ENCODE results near the gene GRB2. TPM values are rescaled to one million over a fixed set of nuclear protein-coding genes. Genes with fewer than 3 reads are reported as not detected.
"Not testable (repeated sequence)": the region's sequence is repeated elsewhere in the genome, so short reads cannot be mapped to it uniquely, and the experiment has no call there.

GRB2 gene
- total RNA-seq, 2 donors from 2014 or later = 117 to 126 TPM

DNA sequence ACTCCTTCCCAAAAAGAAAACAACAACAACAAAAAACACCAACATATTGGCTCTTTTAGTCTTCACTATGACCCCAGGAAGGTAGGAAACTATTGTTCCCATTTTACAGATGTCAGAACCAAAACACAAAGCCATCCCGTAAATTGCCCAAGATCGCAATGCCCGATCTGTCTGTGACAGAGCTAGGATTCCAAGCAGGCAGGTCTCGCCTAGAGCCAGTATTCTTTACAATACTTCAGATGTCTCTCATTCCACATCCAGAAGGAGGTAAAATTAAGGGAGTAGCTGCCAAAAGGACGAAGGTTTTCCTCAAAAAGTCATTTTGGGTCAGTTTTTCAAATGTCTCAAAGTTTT, 21.7 kb downstream of the GRB2 start:
- TF ChIP-seq, protein P1, sequence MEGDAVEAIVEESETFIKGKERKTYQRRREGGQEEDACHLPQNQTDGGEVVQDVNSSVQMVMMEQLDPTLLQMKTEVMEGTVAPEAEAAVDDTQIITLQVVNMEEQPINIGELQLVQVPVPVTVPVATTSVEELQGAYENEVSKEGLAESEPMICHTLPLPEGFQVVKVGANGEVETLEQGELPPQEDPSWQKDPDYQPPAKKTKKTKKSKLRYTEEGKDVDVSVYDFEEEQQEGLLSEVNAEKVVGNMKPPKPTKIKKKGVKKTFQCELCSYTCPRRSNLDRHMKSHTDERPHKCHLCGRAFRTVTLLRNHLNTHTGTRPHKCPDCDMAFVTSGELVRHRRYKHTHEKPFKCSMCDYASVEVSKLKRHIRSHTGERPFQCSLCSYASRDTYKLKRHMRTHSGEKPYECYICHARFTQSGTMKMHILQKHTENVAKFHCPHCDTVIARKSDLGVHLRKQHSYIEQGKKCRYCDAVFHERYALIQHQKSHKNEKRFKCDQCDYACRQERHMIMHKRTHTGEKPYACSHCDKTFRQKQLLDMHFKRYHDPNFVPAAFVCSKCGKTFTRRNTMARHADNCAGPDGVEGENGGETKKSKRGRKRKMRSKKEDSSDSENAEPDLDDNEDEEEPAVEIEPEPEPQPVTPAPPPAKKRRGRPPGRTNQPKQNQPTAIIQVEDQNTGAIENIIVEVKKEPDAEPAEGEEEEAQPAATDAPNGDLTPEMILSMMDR (IDR thresholded peaks at IDR 0.05) = no peak
- Histone ChIP-seq H3K27ac (no peak overlapping the region), H3K4me1 (no peaks in the 10 kb centered on the region), H3K36me3 (no peaks in the 10 kb centered on the region), H3K4me3 (no peak overlapping the region), H3K9ac (ENCODE audit: low read depth in 2 of 2, low read length in 2 of 2) (no peak overlapping the region), H3K27me3 (no peaks in the 10 kb centered on the region), H3K9me3 (no peaks in the 10 kb centered on the region)
- intact Hi-C loops (cut with DNase I) = no loop called here
- DNase-seq = no peak

DNA sequence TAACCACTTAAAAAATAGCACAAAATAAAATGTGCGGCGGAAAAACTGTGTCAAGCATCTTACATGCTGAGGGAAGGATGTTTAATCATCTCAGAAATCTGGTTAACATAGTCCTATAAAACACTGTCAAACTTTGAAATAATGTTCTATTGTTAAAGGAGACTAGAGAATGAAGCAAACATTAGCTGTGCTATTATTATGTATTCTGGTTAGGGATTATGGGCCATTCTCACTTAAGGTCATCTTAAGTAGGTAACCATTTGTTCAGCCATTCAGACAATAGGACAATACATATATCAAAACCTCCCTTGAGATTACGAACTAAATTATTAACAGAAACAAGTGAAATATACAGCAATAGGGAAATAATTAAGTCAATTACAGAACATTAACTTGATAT, 24.7 kb downstream of the GRB2 start:
- H3K4me1 ChIP-seq = no peaks in the 10 kb centered on the region
- DNase-seq = no peak

DNA sequence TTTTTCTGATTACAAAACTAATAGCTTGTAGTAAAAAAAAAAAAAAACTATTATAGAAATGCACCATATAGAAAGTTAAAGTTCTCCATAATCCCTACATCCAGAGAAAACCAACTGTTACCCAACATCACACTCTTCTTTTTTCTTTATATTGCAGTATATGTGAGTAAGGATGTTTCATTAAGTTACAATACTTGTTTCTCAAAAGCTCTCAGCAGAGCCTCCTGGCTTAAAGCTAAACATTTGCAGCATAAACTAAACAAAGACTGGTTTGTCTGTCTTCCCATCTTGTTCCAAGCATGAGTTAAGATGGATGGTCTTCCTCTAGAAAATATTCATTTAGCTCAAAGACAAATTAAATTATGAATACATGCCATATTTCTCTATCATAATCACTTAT, 25.2 kb downstream of the GRB2 start:
- Histone ChIP-seq H3K27me3 (no peaks in the 10 kb centered on the region), H3K9me3 (no peaks in the 10 kb centered on the region), H3K9ac (ENCODE audit: low read depth in 2 of 2, low read length in 2 of 2) (no peak overlapping the region), H3K4me1 (no peaks in the 10 kb centered on the region), H3K36me3 (no peaks in the 10 kb centered on the region), H3K27ac (no peak overlapping the region), H3K4me3 (no peak overlapping the region)
- DNase-seq = no peak
- intact Hi-C loops (cut with DNase I) = no loop called here
- TF ChIP-seq, protein P1 (IDR thresholded peaks at IDR 0.05) = no peak

More for the DNA sequence above, 24.7 kb downstream of the GRB2 start:
- H3K36me3 ChIP-seq = no peaks in the 10 kb centered on the region
- intact Hi-C loops (cut with DNase I) = no loop called here
- H3K9me3 ChIP-seq = no peaks in the 10 kb centered on the region
- H3K27me3 ChIP-seq = no peaks in the 10 kb centered on the region
- H3K9ac ChIP-seq (ENCODE audit: low read depth in 2 of 2, low read length in 2 of 2) = no peak overlapping the region
- no peak overlapping the region for H3K4me3 ChIP-seq
- no peak overlapping the region for H3K27ac ChIP-seq
- TF ChIP-seq, protein P1 (IDR thresholded peaks at IDR 0.05) = no peak

DNA sequence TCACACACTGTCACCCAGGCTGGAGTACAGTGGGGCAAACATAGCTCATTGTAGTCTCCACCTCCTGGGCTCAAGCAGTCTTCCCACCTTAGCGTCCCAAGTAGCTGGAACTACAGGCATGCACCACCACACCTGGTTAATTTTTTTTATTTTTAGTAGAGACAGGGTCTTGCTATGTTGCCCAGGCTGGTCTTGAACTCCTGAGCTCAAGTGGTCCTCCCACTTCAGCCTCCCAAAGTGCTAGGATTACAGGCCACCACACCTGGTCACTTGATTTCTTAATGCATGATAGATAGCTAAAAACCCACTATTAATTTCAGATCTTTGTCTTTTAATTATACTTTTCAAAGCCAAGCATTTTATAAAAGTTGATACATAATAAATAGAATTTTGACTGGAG, 26.1 kb downstream of the GRB2 start:
- H3K4me3 ChIP-seq, H3K4me1 ChIP-seq: not testable (repeated sequence)

DNA sequence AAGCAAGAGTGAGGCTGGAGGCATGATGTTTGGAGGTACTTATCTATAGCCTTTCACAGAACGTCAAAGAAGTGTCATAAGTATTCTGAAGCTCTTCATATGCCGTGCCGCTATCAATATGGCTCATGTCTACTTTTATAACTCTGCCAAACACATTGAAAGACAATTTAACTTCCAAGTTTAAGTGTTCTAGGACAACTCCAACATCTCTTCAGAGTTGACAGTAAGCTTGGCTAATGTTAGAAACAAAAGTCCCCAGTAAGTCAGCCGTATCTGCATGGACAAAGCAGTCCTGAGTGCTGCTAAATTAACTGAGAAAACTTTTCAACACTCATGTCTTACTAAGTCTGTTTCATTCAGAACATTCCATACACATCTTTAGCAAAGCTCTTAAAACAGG, 32.2 kb downstream of the GRB2 start:
- intact Hi-C loops (cut with DNase I) = no loop called here
- Histone ChIP-seq H3K9me3 (no peaks in the 10 kb centered on the region), H3K9ac (ENCODE audit: low read depth in 2 of 2, low read length in 2 of 2) (no peak overlapping the region), H3K27ac (no peak overlapping the region), H3K4me1 (peaks cover 5% of the 10 kb centered on the region), H3K36me3 (no peaks in the 10 kb centered on the region), H3K4me3 (no peak overlapping the region), H3K27me3 (no peaks in the 10 kb centered on the region)
- TF ChIP-seq, protein P1 (IDR thresholded peaks at IDR 0.05) = no peak
- DNase-seq = no peak

More for the DNA sequence above, 26.1 kb downstream of the GRB2 start:
- H3K9me3 ChIP-seq; H3K27ac ChIP-seq; H3K36me3 ChIP-seq; H3K27me3 ChIP-seq; intact Hi-C loops (cut with DNase I); H3K9ac ChIP-seq (ENCODE audit: low read depth in 2 of 2, low read length in 2 of 2); DNase-seq: not testable (repeated sequence)

DNA sequence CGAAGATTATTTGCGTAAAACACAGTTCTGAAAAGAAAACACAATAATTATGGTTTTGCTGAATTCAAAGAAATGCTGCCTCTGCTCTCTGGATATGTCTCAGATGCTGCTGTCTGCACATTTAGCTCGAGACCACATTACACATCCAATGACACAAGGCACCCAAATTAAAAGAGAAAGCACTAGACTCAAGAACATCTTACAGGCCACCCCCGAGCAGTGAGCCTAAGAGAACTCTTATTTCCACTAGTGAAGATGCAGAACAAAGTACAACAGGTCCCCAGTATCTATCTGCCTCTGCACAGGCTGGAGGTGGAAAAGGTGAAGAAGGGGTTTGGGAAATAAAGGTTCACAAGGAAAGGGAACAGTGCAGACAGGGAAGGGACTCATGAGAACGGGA, 33.5 kb downstream of the GRB2 start:
- intact Hi-C loops (cut with DNase I) = no loop called here
- TF ChIP-seq, protein P1 (IDR thresholded peaks at IDR 0.05) = no peak
- no peak for DNase-seq
- Histone ChIP-seq H3K36me3 (no peaks in the 10 kb centered on the region), H3K9ac (ENCODE audit: low read depth in 2 of 2, low read length in 2 of 2) (no peak overlapping the region), H3K4me1 (peaks cover 5% of the 10 kb centered on the region), H3K4me3 (no peak overlapping the region), H3K27ac (no peak overlapping the region), H3K9me3 (no peaks in the 10 kb centered on the region), H3K27me3 (no peaks in the 10 kb centered on the region)
